ENCODE data around the gene CAPN9.
"Not testable (repeated sequence)": the region's sequence is repeated elsewhere in the genome, so short reads cannot be mapped to it uniquely, and the experiment has no call there.

- TF ChIP-seq, protein P1, sequence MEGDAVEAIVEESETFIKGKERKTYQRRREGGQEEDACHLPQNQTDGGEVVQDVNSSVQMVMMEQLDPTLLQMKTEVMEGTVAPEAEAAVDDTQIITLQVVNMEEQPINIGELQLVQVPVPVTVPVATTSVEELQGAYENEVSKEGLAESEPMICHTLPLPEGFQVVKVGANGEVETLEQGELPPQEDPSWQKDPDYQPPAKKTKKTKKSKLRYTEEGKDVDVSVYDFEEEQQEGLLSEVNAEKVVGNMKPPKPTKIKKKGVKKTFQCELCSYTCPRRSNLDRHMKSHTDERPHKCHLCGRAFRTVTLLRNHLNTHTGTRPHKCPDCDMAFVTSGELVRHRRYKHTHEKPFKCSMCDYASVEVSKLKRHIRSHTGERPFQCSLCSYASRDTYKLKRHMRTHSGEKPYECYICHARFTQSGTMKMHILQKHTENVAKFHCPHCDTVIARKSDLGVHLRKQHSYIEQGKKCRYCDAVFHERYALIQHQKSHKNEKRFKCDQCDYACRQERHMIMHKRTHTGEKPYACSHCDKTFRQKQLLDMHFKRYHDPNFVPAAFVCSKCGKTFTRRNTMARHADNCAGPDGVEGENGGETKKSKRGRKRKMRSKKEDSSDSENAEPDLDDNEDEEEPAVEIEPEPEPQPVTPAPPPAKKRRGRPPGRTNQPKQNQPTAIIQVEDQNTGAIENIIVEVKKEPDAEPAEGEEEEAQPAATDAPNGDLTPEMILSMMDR (IDR thresholded peaks at IDR 0.05; ENCODE audit: low read depth, low read length) = not testable (repeated sequence)
- TF ChIP-seq POLR2A (IDR thresholded peaks at IDR 0.05; ENCODE audit: extremely low read depth, insufficient read length) = not testable (repeated sequence)
Measured at GRCh38 chr1:230716453-230716852, 30.7 kb upstream of the CAPN9 start.

All from NB4 (cell line).